SU-DHL-6 (cell line): ENCODE data around the gene SCD5.
"Not testable (repeated sequence)": the region's sequence is repeated elsewhere in the genome, so short reads cannot be mapped to it uniquely, and the experiment has no call there.

Experiments used
- CTCF ChIP-seq: fragments of 200-600 bp; sonication (generic); IDR thresholded peaks from one replicate; pipeline ENCODE4 v1.5.1; 2017; ENCODE audit warnings: antibody characterized with exemption, mild to moderate bottlenecking, low read length, moderate library complexity; ENCODE audit not compliant: insufficient read depth, poor library complexity, severe bottlenecking
- EZH2phosphoT487 ChIP-seq: fragments of 200-600 bp; sonication (generic), shearing (Covaris generic); conservative IDR thresholded peaks from 2 replicates; pipeline ENCODE4 v1.6.1; 2018; ENCODE audit warnings: mild to moderate bottlenecking, antibody characterized with exemption, low read length, moderate library complexity, mixed read lengths

GRCh38 chr4:82816874-82817273, 18.3 kb upstream of the SCD5 start:
- TF ChIP-seq CTCF, EZH2phosphoT487: not testable (repeated sequence)
